PC-9 (cell line): ENCODE results near the gene WNK2.

Experiments used
- EZH2 ChIP-seq: fragments of 200-600 bp; sonication (generic); IDR thresholded peaks from 2 replicates; pipeline ENCODE4 v1.8.0; 2017; ENCODE audit warnings: antibody characterized with exemption, low read depth
- TF ChIP-seq, protein P1 (sequence below): fragments of 200-600 bp; sonication (generic); conservative IDR thresholded peaks from 2 replicates; pipeline ENCODE4 v1.6.1; 2017; ENCODE audit warnings: mixed run types, antibody characterized with exemption, mild to moderate bottlenecking, moderate library complexity

DNA sequence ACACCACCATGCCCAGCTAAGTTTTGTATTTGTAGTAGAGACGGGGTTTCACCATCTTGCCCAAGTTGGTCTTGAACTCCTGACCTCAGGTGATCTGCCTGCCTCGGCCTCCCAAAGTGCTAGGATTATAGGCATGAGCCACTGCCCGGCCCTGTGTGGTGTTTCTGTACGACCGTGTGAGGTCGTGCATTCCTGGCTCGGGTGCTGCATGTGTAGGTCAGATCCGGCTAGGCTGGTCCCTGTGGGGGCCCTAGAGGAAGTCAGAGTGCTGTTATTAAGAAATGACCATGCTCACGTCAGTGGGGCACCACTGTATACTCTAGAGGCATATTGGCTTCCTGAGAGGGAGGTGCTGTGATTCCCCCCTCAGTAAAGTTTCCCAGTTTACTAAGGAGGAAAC, 13.7 kb downstream of the WNK2 start:
- TF ChIP-seq, protein P1, sequence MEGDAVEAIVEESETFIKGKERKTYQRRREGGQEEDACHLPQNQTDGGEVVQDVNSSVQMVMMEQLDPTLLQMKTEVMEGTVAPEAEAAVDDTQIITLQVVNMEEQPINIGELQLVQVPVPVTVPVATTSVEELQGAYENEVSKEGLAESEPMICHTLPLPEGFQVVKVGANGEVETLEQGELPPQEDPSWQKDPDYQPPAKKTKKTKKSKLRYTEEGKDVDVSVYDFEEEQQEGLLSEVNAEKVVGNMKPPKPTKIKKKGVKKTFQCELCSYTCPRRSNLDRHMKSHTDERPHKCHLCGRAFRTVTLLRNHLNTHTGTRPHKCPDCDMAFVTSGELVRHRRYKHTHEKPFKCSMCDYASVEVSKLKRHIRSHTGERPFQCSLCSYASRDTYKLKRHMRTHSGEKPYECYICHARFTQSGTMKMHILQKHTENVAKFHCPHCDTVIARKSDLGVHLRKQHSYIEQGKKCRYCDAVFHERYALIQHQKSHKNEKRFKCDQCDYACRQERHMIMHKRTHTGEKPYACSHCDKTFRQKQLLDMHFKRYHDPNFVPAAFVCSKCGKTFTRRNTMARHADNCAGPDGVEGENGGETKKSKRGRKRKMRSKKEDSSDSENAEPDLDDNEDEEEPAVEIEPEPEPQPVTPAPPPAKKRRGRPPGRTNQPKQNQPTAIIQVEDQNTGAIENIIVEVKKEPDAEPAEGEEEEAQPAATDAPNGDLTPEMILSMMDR = no peak
- TF ChIP-seq EZH2 = no peak
